Neutrophil (primary cell): Measurements from ENCODE around the gene CALML3.

Experiments
- H3K27ac ChIP-seq: fragments of 200-600 bp; sonication (generic); 2 replicates; pipeline ENCODE4 v1.5.1; 2016; ENCODE audit warnings: mild to moderate bottlenecking, moderate library complexity
- H3K27me3 ChIP-seq: fragments of 200-600 bp; sonication (generic); 2 replicates; pipeline ENCODE4 v1.6.0; 2016; ENCODE audit warnings: mild to moderate bottlenecking
- H3K36me3 ChIP-seq: fragments of 200-600 bp; sonication (generic); 2 replicates; pipeline ENCODE4 v1.5.1; 2017
- H3K4me1 ChIP-seq, 2 experiments: fragments of 200-600 bp in 1 of 2; sonication (generic) in 1 of 2; 1 replicate in 1 of 2; 2 replicates in 1 of 2; pipeline versions ENCODE4 v1.5.1 to v1.6.1; 2013 to 2016; ENCODE audit warnings: low read depth in 1 of 2, low read length in 1 of 2, mild to moderate bottlenecking in 1 of 2, moderate library complexity in 1 of 2; ENCODE audit not compliant: control insufficient read depth in 1 of 2, insufficient read depth in 1 of 2
- H3K4me3 ChIP-seq, 2 experiments: fragments of 200-600 bp in 1 of 2; sonication (generic) in 1 of 2; 1 replicate in 1 of 2; 2 replicates in 1 of 2; pipeline ENCODE4 v1.5.1; 2013 to 2016; ENCODE audit warnings: low read depth in 1 of 2, low read length in 1 of 2, mild to moderate bottlenecking in 1 of 2, moderate library complexity in 1 of 2
- H3K9me3 ChIP-seq: fragments of 200-600 bp; sonication (generic); 2 replicates; pipeline ENCODE4 v1.5.1; 2016
- TF ChIP-seq, protein P1 (sequence below): fragments of 200-600 bp; sonication (generic); IDR thresholded peaks from 2 replicates; pipeline ENCODE4 v1.5.1; 2016; ENCODE audit warnings: antibody characterized with exemption

The CALML3 gene

DNA sequence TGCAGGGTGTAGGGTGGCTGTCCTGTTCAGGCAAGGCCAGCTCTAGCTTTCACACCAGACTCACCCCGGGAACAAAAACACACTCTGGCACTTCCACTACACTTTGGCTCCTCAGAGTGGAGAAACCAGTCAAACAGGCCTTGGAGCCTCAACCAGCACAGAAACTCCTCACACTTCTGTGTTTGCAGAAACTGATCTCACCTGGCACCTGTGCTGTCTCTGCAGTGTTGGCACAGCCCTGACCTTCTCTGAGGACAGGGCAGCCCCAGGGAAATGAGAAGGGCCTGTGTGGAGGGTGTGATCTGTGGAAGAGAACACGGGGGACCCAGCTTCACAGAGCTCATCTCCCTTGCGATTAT lies 21.3 kb upstream of the CALML3 start:
- H3K9me3 ChIP-seq, result no peaks in the 10 kb centered on the region
- no peak overlapping the region for H3K27ac ChIP-seq
- no peaks in the 10 kb centered on the region for H3K36me3 ChIP-seq
- H3K4me1 ChIP-seq, result no peaks in the 10 kb centered on the region
- TF ChIP-seq, protein P1, sequence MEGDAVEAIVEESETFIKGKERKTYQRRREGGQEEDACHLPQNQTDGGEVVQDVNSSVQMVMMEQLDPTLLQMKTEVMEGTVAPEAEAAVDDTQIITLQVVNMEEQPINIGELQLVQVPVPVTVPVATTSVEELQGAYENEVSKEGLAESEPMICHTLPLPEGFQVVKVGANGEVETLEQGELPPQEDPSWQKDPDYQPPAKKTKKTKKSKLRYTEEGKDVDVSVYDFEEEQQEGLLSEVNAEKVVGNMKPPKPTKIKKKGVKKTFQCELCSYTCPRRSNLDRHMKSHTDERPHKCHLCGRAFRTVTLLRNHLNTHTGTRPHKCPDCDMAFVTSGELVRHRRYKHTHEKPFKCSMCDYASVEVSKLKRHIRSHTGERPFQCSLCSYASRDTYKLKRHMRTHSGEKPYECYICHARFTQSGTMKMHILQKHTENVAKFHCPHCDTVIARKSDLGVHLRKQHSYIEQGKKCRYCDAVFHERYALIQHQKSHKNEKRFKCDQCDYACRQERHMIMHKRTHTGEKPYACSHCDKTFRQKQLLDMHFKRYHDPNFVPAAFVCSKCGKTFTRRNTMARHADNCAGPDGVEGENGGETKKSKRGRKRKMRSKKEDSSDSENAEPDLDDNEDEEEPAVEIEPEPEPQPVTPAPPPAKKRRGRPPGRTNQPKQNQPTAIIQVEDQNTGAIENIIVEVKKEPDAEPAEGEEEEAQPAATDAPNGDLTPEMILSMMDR, result no peak
- H3K4me3 ChIP-seq, result no peak overlapping the region
- H3K27me3 ChIP-seq, result no peaks in the 10 kb centered on the region

DNA sequence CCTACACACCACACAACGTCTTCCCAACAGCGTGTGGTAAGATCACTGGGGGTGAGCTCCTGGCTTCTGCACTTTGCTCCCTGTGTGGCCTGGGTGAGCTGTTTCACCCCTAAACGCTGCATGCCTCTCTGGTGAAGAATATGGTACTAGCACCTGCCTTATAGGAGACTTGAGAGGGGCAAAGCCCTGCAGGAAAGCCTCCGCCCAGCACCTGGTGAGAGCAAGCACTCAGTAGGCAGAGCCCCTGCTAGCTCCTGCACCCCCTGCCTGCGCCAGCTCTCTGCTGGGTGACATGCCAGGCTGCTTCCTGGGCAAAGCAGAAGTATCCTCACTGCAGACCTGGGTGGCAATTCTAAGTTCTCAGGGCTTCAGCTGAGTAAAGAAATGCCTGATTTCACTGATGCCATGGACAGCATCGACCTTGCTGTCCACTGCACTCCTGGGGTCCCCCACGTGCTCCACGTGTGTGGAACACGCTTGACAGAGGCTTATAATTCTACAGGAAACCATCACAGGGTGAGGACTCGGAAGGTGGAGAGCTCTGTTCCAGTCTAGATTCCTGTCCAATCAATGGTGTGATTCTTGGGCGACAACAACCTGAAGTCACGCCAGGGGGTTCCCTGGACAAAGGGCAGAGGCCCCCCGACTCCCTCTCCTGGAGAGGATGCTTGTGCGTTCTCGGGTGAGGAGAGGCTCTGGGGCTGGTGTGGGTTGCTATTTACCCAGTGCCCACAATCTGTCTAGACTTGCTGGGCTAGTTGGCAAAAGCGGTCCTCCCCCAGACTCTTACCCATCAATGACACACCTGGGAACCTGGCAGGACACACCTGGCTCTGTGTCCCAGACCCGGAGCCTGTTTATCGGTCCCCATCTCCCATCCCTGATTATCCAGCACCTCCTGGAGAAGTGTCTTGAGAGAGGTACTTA lies 20.4 kb upstream of the CALML3 start:
- TF ChIP-seq, protein P1, result no peak
- H3K4me1 ChIP-seq, result no peaks in the 10 kb centered on the region
- H3K27me3 ChIP-seq, result no peaks in the 10 kb centered on the region
- H3K9me3 ChIP-seq, result no peaks in the 10 kb centered on the region
- H3K36me3 ChIP-seq, result no peaks in the 10 kb centered on the region
- no peak overlapping the region for H3K27ac ChIP-seq
- H3K4me3 ChIP-seq, result no peak overlapping the region

DNA sequence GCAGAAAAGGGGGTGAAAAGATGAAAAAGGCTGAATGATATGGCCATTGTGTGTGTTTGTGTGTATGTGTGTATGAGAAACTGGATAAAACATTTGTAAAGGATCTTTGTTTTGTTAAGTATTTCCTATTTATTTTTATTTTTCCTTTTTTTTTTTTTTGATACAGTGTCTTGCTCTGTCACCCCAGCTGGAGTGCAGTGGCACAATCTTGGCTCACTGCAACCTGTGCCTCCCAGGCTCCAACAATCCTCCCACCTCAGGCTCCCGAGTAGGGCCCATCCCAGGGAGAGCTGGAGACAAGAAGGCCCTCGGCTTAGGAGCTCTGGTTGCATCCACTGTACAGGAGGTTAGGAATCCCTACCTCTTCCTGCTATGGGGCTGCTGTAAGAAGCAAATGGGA lies 18.5 kb upstream of the CALML3 start:
- Histone ChIP-seq H3K27ac (no peak overlapping the region), H3K36me3 (no peaks in the 10 kb centered on the region), H3K4me3 (no peak overlapping the region), H3K4me1 (no peaks in the 10 kb centered on the region), H3K9me3 (no peaks in the 10 kb centered on the region), H3K27me3 (no peaks in the 10 kb centered on the region)
- TF ChIP-seq, protein P1, result no peak

DNA sequence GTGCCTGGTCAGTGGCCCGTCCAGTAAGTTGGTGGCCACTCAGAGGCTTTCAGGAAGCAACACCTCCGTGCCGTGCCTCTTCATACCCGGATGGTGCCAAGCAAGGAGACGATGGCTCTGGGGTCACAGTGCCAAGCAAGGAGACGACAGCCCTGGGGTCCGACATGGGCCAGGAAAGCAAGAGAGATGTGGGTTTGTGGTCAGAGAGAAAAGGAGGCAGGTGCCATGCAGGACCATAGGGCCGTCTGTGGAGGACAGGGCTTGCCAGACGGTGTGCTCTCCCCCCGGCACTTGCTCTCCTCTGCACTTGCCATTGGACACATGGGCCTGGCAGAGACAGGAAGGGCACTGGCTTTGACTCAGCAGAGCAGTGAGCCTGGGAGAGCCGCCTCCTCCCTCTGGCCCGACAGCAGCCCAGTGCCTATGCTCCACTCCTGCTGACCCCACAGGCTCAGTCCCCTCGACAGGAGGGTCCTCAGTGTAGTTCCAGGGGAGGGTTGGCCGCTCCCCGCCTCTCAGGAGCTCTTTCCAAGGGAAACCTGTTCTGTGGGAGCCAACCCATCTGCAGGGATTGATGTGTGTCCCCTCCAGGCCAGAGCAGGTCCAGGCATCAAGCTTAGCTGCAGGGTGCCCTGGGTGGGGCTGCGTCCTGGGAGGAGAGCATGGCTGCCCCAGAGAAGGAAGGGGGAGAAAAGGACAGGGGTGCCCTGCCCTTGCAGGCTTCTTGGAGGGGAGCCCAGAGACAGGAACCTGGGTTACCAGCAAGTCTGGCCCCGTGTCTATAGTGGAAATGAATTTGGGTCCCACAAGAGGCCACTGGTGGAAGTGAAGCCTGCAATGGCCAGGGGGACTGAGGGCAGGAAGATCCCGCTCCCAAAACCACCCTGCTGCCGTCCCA lies 17.8 kb upstream of the CALML3 start:
- TF ChIP-seq, protein P1, result no peak
- Histone ChIP-seq H3K9me3 (no peaks in the 10 kb centered on the region), H3K36me3 (no peaks in the 10 kb centered on the region), H3K27ac (no peak overlapping the region), H3K27me3 (no peaks in the 10 kb centered on the region), H3K4me3 (no peak overlapping the region), H3K4me1 (no peaks in the 10 kb centered on the region)

DNA sequence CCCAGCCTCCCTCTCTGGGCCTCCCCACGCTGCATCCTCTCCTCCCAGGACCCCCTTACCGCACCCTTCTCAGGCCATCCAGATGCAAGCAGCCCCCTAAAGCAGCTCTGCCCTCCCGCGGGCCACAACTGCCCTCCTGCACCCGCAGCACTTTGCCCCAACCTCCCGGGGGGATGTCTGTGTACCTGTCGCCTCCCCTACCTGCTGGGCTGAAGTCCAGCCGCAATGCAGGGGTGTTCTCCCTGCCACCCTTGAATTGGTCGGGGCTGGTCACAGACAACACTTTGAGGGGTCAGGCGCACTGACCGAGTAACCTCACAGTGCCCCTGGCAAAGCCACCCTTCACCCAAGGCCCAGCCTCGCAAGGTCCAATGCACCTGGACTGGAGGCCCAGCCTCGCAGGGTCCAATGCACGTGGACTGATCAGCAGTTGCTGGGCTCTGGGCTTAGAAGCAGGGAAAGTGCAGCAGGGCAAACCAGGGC lies 17.1 kb upstream of the CALML3 start:
- H3K27ac ChIP-seq, result no peak overlapping the region
- H3K27me3 ChIP-seq, result peaks cover 1% of the 10 kb centered on the region
- H3K4me1 ChIP-seq, result no peaks in the 10 kb centered on the region
- no peak overlapping the region for H3K4me3 ChIP-seq
- TF ChIP-seq, protein P1, result no peak
- no peaks in the 10 kb centered on the region for H3K36me3 ChIP-seq
- no peaks in the 10 kb centered on the region for H3K9me3 ChIP-seq
